Neural progenitor cell (in vitro differentiated cells): ENCODE results near the gene PSD4. TPM values are rescaled to one million over a fixed set of nuclear protein-coding genes. Genes with fewer than 3 reads are reported as not detected.
"Not testable (repeated sequence)": the region's sequence is repeated elsewhere in the genome, so short reads cannot be mapped to it uniquely, and the experiment has no call there.

Source experiments
- DNase-seq: peaks from one replicate; pipeline ENCODE4 v3.0.0-alpha.2; 2016; ENCODE audit warnings: low spot score
- H2AFZ ChIP-seq: fragments of 200-600 bp; sonication (generic); replicated peaks from 2 replicates; pipeline ENCODE4 v1.6.1; 2016; ENCODE audit warnings: antibody characterized with exemption
- H3F3A ChIP-seq: fragments of 200-600 bp; sonication (generic); 2 replicates; pipeline ENCODE4 v1.6.1; 2016; ENCODE audit warnings: antibody characterized with exemption, low read depth
- H3K27ac ChIP-seq: fragments of 200-600 bp; sonication (generic); 2 replicates; pipeline ENCODE4 v1.5.1; 2016; ENCODE audit warnings: mild to moderate bottlenecking
- H3K27me3 ChIP-seq: fragments of 200-600 bp; sonication (generic); 2 replicates; pipeline ENCODE4 v1.6.1; 2016; ENCODE audit warnings: mild to moderate bottlenecking, moderate library complexity
- H3K36me3 ChIP-seq: fragments of 200-600 bp; sonication (generic); 2 replicates; pipeline ENCODE4 v1.5.1; 2016
- H3K4me1 ChIP-seq: fragments of 200-600 bp; sonication (generic); 2 replicates; pipeline ENCODE4 v1.6.1; 2016; ENCODE audit warnings: mixed run types
- H3K4me2 ChIP-seq: fragments of 200-600 bp; sonication (generic); 2 replicates; pipeline ENCODE4 v1.6.1; 2016
- H3K4me3 ChIP-seq: fragments of 200-600 bp; sonication (generic); 2 replicates; pipeline ENCODE4 v1.5.1; 2016
- H3K79me2 ChIP-seq: fragments of 200-600 bp; sonication (generic); 2 replicates; pipeline ENCODE4 v1.6.1; 2016; ENCODE audit warnings: low read depth
- H3K9ac ChIP-seq: fragments of 200-600 bp; sonication (generic); 2 replicates; pipeline ENCODE4 v1.6.1; 2016
- H3K9me3 ChIP-seq: fragments of 200-600 bp; sonication (generic); 2 replicates; pipeline ENCODE4 v1.5.1; 2016; ENCODE audit warnings: low read depth
- H4K20me1 ChIP-seq: fragments of 200-600 bp; sonication (generic); 2 replicates; pipeline ENCODE4 v1.6.1; 2016; ENCODE audit warnings: low read depth
- H3K27ac Mint-ChIP-seq: 3 replicates; pipeline ENCODE4 v1.8.0; 2021; ENCODE audit warnings: mixed read lengths
- H3K27me3 Mint-ChIP-seq: 2 replicates; pipeline ENCODE4 v1.8.0; 2022; ENCODE audit warnings: low read depth, mild to moderate bottlenecking, inconsistent platforms, moderate library complexity, mixed read lengths; ENCODE audit not compliant: insufficient read depth
- H3K36me3 Mint-ChIP-seq: 3 replicates; pipeline ENCODE4 v1.8.0; 2021; ENCODE audit warnings: mixed read lengths
- H3K4me1 Mint-ChIP-seq: 3 replicates; pipeline ENCODE4 v1.8.0; 2021; ENCODE audit warnings: mixed read lengths
- H3K4me3 Mint-ChIP-seq: 3 replicates; pipeline ENCODE4 v1.8.0; 2021; ENCODE audit warnings: mild to moderate bottlenecking, moderate library complexity, mixed read lengths
- H3K9me3 Mint-ChIP-seq: 3 replicates; pipeline ENCODE4 v1.8.0; 2020; ENCODE audit warnings: mixed read lengths
- CTCF ChIP-seq: fragments of 200-600 bp; sonication (generic); IDR thresholded peaks from 2 replicates; pipeline ENCODE4 v1.5.1; 2017; ENCODE audit warnings: antibody characterized with exemption, mild to moderate bottlenecking
- EZH2 ChIP-seq: fragments of 200-600 bp; sonication (generic); IDR thresholded peaks from 2 replicates; pipeline ENCODE4 v1.6.1; 2017; ENCODE audit warnings: antibody characterized with exemption, mild to moderate bottlenecking, moderate library complexity
- EZH2phosphoT487 ChIP-seq: fragments of 200-600 bp; sonication (generic); IDR thresholded peaks from 2 replicates; pipeline ENCODE4 v1.6.1; 2017; ENCODE audit warnings: antibody characterized with exemption
- total RNA-seq: library from RNA; depleted of rRNA; stranded (reverse); fragments of >200 nt; gene quantifications from 2 replicates; pipeline ENCODE4 v1.2.3, GENCODE V29; 2015; ENCODE audit warnings: low replicate concordance

The PSD4 gene
- total RNA-seq, 1 donor from 2014 or later = 0.02 TPM

- Mint-ChIP-seq H3K4me1 (peaks cover 23% of the 10 kb centered on the region), H3K9me3 (peaks cover 11% of the 10 kb centered on the region), H3K4me3 (no peak overlapping the region), H3K27me3 (peaks cover 14% of the 10 kb centered on the region), H3K36me3 (peaks cover 14% of the 10 kb centered on the region), H3K27ac (peak overlapping the region; percentile 74)
- no peak overlapping the region for H3K9ac ChIP-seq
- no peaks in the 10 kb centered on the region for H3K79me2 ChIP-seq
- no peaks in the 10 kb centered on the region for H3K9me3 ChIP-seq
- no peaks in the 10 kb centered on the region for H3K27me3 ChIP-seq
- TF ChIP-seq EZH2 (no peak), EZH2phosphoT487 (no peak), CTCF (no peak)
- H3F3A ChIP-seq = no peaks in the 10 kb centered on the region
- no peaks in the 10 kb centered on the region for H3K4me1 ChIP-seq
- no peaks in the 10 kb centered on the region for H3K36me3 ChIP-seq
- DNase-seq = no peak
- no peaks in the 10 kb centered on the region for H4K20me1 ChIP-seq
- H3K4me3 ChIP-seq = no peak overlapping the region
- no peak overlapping the region for H3K4me2 ChIP-seq
- H3K27ac ChIP-seq = no peak overlapping the region
- no peak overlapping the region for H2AFZ ChIP-seq
Observed at GRCh38 chr2:113233593-113234550, 60.1 kb downstream of the PSD4 start.

- Histone ChIP-seq H3K27me3 (no peaks in the 10 kb centered on the region), H3K27ac (no peak overlapping the region), H2AFZ (no peak overlapping the region), H3K79me2 (no peaks in the 10 kb centered on the region), H3K4me1 (no peaks in the 10 kb centered on the region), H4K20me1 (no peaks in the 10 kb centered on the region), H3K4me3 (no peak overlapping the region), H3K9ac (no peak overlapping the region), H3K9me3 (no peaks in the 10 kb centered on the region), H3K36me3 (no peaks in the 10 kb centered on the region), H3F3A (no peaks in the 10 kb centered on the region), H3K4me2 (no peak overlapping the region)
- Mint-ChIP-seq H3K36me3 (peaks cover 14% of the 10 kb centered on the region), H3K9me3 (peaks cover 11% of the 10 kb centered on the region), H3K4me1 (peaks cover 18% of the 10 kb centered on the region), H3K27ac (no peak overlapping the region), H3K27me3 (peaks cover 12% of the 10 kb centered on the region), H3K4me3 (no peak overlapping the region)
- DNase-seq = no peak
- TF ChIP-seq EZH2phosphoT487 = no peak
- TF ChIP-seq EZH2 = no peak
- no peak for TF ChIP-seq CTCF
Observed at GRCh38 chr2:113234721-113235346, 61.1 kb downstream of the PSD4 start.

- H3K27ac Mint-ChIP-seq, H3K4me3 ChIP-seq, DNase-seq, H4K20me1 ChIP-seq, H3K4me3 Mint-ChIP-seq, H3K9me3 ChIP-seq, H3K4me2 ChIP-seq, H2AFZ ChIP-seq, H3K79me2 ChIP-seq, H3K9ac ChIP-seq, H3K27me3 ChIP-seq, H3K27ac ChIP-seq, H3K36me3 ChIP-seq, H3K4me1 ChIP-seq, H3F3A ChIP-seq: not testable (repeated sequence)
- Mint-ChIP-seq H3K36me3 (peaks cover 14% of the 10 kb centered on the region), H3K9me3 (peaks cover 11% of the 10 kb centered on the region), H3K4me1 (peaks cover 18% of the 10 kb centered on the region), H3K27me3 (peaks cover 12% of the 10 kb centered on the region)
Observed at GRCh38 chr2:113235347-113236226, 61.8 kb downstream of the PSD4 start.
